GM19438 (cell line): ENCODE measurements around the gene CPNE5.

Source experiments
- ATAC-seq: cut with Tn5 transposase; IDR thresholded peaks from one replicate; pipeline ENCODE4 v1.9.1; 2021; ENCODE audit warnings: low read depth; ENCODE audit not compliant: unreplicated experiment

CPNE5 gene

DNA sequence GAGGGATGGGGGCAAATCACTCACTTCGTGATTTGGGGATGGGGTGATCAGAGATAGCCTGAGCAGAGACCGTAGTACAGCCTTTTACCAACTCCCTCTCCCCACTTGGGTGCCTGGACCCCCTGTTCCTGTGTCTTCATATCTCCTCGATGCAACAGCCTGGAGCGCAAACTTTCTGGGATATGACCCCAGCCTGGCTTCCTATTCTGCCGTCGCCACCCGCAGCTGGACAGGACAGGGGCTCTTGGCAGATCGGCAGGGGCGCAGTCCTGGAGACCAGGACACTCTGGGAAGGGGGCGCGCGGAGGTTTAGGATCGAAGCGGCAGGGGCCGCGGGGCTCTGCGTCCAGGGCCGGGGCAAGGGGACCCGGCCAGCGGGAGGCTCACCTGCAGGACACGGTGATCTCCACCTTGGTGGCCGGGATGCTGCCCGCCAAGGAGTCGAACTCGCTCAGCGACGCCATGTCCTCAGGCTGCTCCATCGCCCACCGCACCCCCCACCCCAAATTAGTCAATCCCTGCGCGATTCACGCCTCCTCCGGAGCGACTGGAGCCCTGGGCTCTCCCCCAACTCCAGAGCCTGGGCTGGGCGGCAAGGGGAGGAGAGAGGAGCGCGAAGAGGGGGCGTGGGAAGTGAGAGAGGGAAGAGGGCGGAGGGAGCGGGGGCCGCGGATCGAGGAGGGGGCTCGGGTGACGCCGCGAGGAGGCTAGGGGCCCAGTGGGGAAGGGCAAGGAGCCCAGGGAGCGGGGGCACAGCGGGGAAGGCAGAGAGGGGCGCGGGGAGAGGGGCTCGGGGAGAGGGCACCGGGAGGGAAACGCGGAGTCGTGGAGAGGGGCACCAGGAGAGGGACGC, at the start of gene CPNE5:
Gene CPNE5, minus strand, starts transcription at position 549 of the 853 bp plus-strand sequence. Its CDS starts 67 bp downstream, at position 482.
- ATAC-seq, result no peak

DNA sequence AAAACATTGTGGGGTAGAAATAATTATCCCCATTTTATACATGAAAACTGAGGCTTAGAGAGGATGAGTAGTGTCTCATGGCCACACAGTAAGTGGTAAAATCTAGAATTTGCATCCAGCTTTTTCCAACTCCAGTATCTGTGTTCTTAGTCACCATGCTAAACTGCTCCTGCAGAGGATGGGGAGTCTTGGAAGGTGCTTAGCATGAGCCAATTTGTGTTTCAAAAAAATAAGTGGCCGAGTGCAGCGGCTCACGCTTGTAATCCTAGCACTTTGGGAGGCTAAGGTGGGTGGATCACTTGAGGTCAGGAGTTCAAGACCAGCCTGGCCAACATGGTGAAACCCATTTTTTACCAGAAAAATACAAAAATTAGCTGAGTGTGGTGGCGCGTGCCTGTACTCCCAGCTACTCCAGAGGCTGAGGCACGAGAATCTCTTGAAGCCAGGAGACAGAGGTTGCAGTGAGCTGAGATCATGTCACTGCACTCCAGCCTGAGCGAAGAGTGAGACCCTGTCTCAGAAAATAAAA, 48.9 kb upstream of the CPNE5 start:
- ATAC-seq, result no peak

- ATAC-seq, result no peak
These were observed 47.8 kb upstream of the CPNE5 start for GRCh38 chr6:36886950-36887618.

DNA sequence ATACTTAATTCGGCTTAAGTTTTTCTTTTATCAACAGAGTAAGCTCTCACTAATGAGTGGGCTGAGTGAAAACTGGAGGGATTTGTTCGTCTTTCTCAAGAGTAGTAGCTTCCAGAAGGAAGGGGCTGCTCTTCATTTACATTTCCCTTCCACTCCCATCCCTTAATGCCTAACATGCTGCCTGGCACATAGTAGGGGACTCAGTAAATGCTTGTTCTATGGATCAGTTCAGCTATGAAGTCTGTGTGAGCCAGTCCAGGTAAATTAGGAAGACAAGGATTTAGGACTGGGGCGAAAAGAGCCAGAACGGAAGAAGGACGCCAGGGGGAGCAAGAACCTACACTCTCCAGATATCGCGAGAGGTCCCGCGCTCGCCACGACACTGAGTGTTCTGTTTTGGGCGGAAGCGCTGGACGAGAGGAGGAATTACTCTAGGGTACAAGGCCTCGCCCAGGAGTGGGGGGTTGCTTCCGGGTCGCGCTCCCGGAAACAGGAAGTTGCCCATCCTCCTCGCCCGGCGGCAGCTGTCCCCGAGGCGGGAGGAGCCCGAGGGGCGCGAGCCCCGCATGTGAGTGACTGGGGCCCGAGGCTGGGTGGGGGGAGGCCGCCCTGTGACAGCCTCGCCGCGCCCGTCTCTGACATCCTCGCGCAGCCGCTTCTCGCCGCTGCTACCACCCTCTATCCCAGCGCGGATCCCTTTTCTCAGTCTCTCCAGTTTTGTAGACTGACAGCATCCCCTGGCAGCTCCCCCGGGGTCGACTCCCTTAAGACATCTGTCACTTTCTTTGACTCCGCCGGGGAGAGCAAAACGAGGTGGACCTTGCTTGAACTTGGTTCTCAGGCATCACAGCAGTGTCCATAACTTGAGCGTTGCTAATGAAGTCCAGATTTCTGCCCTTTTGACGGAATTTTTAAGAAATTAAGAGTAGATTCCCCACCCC, 46.5 kb upstream of the CPNE5 start, which contains the start of gene C6orf89:
Gene C6orf89, plus strand, starts transcription at position 492 of the 941 bp plus-strand sequence. CDS start 13,493 bp downstream, outside the sequence.
- ATAC-seq, result peak; percentile 97

DNA sequence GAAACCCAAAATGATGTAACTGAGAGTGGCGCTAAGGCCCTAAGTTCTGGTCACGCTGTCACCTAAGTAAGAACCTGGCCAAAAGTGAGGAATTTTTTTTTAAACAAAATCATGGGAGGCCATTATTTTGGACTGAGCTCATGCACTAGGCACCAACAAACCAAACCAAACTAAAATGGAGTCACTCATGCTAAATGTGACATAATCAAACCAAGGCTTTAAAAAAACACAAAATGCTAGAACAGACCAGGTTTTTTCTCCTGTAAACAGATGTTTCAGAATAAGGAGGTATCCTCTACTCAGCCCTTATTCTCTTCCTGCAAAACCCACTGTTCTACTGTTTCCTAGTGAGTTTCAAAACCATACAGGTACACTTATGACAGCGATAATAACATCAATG, 45.4 kb upstream of the CPNE5 start:
- no peak for ATAC-seq

DNA sequence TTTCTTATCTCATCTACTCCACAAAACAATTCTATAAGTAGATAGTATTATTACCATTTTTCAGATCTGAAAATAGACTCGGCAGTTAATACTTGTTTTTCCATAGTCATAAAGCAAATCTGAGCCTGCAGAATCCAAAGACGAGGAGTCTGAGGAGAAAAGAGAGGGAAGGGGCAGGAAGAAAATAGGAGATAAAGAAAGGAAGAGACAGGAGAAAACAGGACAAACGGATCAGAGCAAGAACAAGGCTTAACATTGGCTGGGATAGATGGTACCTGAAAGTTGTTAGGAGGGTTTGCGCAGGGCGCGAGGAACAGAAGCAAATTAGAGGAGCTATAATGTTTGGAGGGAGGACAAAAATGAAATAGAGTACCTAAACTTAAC, 36.0 kb upstream of the CPNE5 start:
- no peak for ATAC-seq

- peak; percentile 84 for ATAC-seq
These were observed 35.4 kb upstream of the CPNE5 start, which contains the start of gene PPIL1 for GRCh38 chr6:36874443-36875249. Gene PPIL1 (minus strand): TSS chr6:36874803. CDS start chr6:36874772, 31 bp downstream.

GRCh38 chr6:36873612-36874442, 34.6 kb upstream of the CPNE5 start:
- ATAC-seq, result no peak

DNA sequence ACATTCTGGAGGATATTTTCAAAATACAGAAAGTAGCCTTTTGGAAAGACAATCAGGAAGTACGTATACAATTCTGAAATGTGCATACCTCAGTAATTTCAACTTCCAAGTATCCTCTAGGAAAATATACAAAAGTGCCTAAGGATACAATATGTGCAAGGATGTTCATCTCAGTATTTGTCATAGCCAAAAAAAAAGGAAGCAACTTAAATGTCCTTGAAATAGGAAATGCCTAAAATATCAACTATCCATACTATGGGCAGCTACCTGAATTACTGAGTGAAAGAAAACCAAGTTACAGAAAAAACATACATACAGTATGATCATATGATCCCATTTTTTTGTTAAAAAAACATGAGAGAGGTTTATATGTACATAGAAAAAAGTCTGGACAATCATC, 33.9 kb upstream of the CPNE5 start:
- no peak for ATAC-seq

GRCh38 chr6:36871686-36872085, 32.4 kb upstream of the CPNE5 start:
- ATAC-seq, result no peak

DNA sequence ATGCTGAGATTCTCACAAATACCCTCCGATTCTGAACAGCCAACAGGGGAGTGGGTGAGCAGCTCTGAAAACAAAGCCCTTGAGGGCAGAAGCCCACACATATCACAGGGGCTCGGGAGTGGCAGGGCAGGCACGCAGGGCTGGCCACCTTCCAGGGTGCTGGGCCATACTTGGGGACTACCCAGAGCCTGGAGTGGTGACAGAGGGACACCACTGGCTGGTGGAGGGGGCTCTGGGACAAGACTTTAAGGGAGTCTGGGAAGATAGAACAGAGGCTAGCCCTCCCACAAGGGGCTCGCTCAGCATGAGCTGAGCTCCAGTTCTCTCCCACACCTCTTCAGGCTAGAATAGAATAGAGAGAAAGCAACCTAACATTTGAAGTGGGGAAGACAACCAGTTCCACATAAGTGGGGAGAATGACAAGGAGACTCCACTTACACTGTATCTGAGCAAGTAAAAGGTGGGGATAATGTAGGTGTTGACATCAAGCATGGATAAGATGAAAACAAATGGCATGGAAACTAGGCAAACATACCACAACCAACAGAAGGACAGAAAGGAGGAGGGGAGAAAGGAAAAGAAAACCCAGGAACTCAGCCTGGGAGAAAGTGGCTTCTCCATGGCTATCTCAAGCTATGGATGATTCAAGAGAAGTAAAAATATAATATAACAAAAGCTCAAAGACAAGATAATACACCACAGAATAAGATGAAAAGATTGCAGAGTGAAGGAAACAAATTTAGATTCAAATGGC, 28.4 kb upstream of the CPNE5 start:
- ATAC-seq, result no peak

DNA sequence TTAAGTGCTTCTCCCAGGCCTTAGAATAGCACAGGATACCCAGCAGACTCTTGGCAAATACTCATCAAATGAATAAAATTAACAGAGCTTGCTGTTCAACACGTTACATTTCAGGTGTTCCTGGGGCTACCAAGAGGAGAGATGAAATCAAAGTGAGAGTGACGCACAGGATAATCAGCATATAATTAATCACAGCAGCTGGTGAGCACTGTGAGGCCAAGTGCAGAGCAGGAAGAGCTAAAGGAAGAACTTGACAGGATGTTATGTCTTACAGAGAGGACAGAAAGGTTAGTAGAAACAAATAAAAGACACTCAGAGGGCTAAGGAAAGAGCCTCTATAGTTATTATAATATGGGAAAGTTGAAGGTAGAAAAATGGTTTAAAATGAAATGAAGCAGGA, 26.6 kb upstream of the CPNE5 start:
- no peak for ATAC-seq

GRCh38 chr6:36863670-36864540, 24.7 kb upstream of the CPNE5 start:
- no peak for ATAC-seq

DNA sequence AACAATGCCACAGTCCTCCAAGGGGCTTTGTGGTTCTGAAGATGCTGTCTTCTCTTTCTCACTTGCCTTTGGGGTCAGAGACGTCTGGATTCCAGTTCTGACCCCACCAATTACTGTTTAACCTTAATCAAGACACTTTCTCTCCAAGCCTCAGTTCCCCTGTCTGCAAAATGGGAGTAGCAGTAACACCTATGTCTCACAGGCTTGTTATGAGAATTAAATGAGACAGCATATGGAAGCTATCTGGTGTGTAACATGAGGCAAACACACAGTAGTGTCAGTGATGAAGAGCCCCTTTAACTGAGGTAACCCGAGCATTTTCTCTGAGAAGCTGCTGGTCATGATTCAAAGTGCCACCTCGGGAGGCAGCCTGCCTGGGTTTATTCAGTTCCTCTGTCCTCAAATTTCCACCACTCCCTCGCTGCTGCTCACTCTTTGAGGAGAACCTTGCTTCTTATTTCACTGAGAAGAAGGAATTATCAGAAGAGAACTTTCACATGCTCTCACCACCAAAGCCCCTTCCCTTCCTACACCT, 23.7 kb upstream of the CPNE5 start:
- ATAC-seq, result no peak

DNA sequence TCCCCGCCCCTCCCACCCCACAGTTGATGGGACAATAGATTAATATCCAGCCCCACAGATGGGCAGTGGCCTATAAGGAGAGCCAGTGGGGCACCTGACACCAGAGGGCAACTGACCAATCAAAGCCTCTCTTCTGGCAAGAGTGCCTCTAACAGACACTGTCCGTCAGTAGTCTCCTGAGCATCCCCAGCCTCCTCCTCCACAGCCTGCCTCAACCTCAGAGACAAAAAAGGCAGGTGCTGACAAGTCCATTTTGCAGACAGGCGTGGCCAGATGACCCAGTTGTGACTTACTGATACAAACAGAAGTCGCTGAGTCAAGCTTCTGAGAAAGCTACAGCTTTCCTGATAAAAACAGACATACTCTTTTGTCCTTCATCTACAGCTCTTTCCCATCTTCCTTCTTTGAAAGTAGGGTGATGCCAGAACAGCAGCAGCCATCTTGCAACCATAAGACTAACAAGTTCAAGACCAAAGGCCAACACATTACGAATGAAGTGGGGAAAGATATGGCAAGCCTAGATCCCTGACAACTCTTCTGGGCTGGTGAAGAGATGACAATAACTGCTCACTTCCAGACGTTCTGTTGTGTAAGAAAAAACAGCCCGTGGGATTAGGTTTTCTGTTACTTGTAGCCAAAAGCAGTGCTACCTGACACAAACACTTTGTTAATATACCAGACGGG, 23.1 kb upstream of the CPNE5 start:
- no peak for ATAC-seq

- no peak for ATAC-seq
These were observed 20.9 kb upstream of the CPNE5 start for GRCh38 chr6:36860126-36860525.
